D341Med (cell line): ENCODE measurements around the gene COBLL1.

ENCODE experiments used
- DNase-seq: peaks from one replicate; pipeline ENCODE4 v3.0.0; 2012; ENCODE audit warnings: low spot score

COBLL1 gene

GRCh38 chr2:164852086-164852485, 10.5 kb upstream of the COBLL1 start:
- no peak for DNase-seq

- DNase-seq = no peak
Observed at GRCh38 chr2:164850235-164850634, 8.6 kb upstream of the COBLL1 start.

GRCh38 chr2:164849506-164849905, 7.9 kb upstream of the COBLL1 start:
- no peak for DNase-seq

- no peak for DNase-seq
Observed at GRCh38 chr2:164847981-164848741, 6.5 kb upstream of the COBLL1 start.

GRCh38 chr2:164847291-164847690, 5.7 kb upstream of the COBLL1 start:
- no peak for DNase-seq

- no peak for DNase-seq
Observed at GRCh38 chr2:164846276-164846675, 4.7 kb upstream of the COBLL1 start.

- DNase-seq = no peak
Observed at GRCh38 chr2:164843346-164843911, 1.8 kb upstream of the COBLL1 start.

GRCh38 chr2:164842624-164842966, 972 bp upstream of the COBLL1 start:
- no peak for DNase-seq

- DNase-seq = peak; percentile 89
Observed at GRCh38 chr2:164840930-164841718, 499 bp downstream of the COBLL1 start.

GRCh38 chr2:164840458-164840929, 1.1 kb downstream of the COBLL1 start:
- DNase-seq = peak; percentile 36

GRCh38 chr2:164839914-164840457, 1.6 kb downstream of the COBLL1 start:
- DNase-seq = no peak

GRCh38 chr2:164837807-164838206, 3.8 kb downstream of the COBLL1 start:
- no peak for DNase-seq

GRCh38 chr2:164836907-164837306, 4.7 kb downstream of the COBLL1 start:
- DNase-seq = no peak

- DNase-seq = no peak
Observed at GRCh38 chr2:164835302-164835701, 6.3 kb downstream of the COBLL1 start.

GRCh38 chr2:164831887-164832286, 9.7 kb downstream of the COBLL1 start:
- DNase-seq = no peak

- DNase-seq = no peak
Observed at GRCh38 chr2:164831180-164831579, 10.4 kb downstream of the COBLL1 start.

GRCh38 chr2:164826293-164827243, 15.1 kb downstream of the COBLL1 start:
- DNase-seq = no peak

- no peak for DNase-seq
Observed at GRCh38 chr2:164824872-164825271, 16.8 kb downstream of the COBLL1 start.

- no peak for DNase-seq
Observed at GRCh38 chr2:164823126-164823525, 18.5 kb downstream of the COBLL1 start.

- no peak for DNase-seq
Observed at GRCh38 chr2:164821338-164821737, 20.3 kb downstream of the COBLL1 start.
